Mucosa of gallbladder (tissue), 1 donor: ENCODE measurements around the gene TNS3. TPM values are rescaled to one million over a fixed set of nuclear protein-coding genes. Genes with fewer than 3 reads are reported as not detected.

Source experiments
- DNase-seq: peaks from one replicate; pipeline ENCODE4 v3.0.0-alpha.2; 2020; ENCODE audit warnings: low spot score
- total RNA-seq: library from RNA; stranded (reverse); gene quantifications from one replicate; pipeline ENCODE4 v1.2.1, GENCODE V29; 2021
- donor health status: DM: no; HTN: no; CAD: no.

The TNS3 gene
- total RNA-seq, 1 donor from 2014 or later: 97.2 TPM

DNA sequence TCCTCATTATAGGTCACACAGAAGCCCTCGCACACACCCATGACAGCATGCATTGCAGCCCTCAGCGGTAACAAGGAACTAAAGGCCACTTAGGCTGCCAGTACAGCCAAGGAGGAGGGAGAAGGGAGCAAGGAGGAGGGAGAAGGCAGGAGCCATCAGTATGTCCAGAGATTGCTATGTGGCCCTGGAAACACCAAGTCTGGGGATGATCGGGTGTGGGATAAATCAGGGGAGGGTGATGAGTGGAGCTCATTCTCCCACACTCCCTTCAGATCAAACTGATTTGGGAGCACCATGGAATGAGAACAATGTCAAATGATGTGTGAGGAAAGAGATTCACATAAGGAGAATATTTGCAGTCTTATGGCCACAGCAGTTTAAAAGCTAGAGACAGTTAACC is 350.9 kb downstream of the TNS3 start:
- no peak for DNase-seq

DNA sequence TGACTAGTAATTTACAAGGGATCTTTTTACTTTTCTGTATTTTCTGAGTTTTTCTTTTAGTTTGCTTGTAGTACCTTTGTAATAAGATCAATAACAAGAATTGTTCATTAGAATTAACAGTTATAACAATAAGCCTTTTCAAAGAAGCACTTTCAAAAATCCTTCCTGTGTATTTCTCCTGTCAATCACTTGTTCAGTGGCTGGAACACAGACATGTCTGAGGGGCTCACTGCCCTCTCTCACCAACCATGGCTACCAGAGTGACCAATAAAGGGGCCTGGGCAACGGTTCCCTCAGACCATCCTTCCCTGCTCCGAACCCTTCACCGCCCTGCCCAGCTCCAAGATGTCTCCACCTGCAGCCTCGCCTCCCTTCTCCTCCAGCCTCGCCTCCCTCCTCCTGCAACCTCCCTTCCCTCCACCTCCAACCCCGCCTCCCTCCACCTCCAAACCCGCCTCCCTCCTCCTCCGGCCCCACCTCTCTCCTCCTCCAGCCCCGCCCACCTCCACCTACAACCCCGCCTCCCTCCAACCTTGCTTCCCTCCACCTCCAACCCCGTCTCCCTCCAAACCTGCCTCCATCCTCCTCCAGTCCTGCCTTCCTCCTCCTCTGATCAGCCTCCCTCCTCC is 353.4 kb downstream of the TNS3 start:
- DNase-seq: no peak

DNA sequence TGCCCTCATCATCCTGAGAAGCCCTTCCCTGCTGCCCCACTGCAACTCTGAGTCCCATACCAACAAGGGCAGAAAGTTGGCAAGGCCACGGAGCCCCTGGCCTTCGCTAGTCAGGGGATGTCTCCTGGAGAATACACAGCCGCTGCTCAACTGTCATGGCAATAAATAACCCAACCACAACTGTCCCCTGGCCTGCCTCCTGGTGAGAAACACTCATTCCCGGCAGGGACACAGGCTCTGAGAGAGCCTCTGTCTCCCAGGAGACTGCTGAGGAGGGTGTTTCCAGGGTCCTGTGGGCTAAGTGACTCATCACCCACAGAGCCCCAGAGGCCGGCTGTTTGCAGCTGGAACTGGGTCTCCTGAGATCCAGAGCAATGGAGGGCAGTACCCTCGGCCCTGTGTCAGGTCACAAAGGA is 354.1 kb downstream of the TNS3 start:
- no peak for DNase-seq

DNA sequence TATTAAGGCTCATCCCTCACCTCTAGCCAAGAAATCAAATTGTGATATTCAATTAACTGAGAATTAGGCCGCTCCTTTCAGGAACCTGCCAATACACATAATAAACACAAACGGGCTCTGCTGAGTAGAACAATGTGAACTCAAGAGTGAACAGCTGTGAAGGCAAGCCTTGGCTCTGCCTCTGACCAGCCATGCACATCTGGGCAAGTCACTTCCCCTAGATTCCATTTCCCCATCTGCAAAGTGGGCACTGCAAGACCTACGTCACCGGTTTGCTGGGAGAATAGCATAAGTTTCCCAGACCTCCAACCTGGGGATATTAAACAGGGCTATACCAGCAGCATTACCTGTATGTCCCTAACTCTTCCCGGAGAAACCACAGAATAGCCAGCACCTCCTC is 355.2 kb downstream of the TNS3 start:
- DNase-seq: no peak

DNA sequence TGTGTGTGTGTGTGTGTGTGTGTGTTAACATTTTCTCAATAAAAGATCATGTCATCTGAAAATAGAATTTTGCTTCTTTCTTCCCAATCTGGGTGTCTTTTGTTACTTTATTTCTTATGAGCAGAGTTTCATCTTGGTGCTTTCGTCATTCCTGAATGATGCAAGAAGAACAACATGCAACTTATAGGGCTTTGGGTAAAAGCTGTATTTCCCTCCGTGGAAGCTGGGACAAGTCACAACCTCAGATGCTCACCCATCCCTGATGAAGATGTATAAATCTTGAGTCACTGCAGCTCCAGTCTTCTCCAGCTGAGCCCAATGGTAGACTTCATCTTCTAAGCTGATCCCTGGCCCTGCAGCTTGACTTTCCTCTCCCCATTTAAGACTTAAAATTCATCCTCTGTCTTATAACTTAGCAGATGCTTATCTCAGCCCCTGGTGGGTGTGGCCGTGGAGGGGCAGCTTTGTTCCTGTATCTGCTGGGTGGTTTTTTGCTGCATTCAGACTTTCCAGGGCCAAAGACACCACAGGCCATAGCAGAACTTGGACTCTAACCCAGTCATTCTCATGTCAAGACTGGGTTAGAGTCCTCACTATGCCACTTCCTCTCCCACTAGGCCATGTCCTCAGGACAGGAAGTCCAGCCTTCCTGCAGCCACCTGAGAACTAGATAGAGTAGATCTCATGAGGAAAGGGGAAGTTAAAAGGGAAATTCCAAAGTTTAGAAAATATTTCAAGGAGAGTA is 356.4 kb downstream of the TNS3 start:
- no peak for DNase-seq
